ENCODE results near the gene C2orf72.

GRCh38 chr2:231050018-231050901 lies 12.9 kb downstream of the C2orf72 start:
- TF ChIP-seq GATA2 (IDR thresholded peaks at IDR 0.05; ENCODE audit: insufficient read depth, insufficient read length, low read depth, low read length) (no peak), CTCF (IDR thresholded peaks at IDR 0.05; ENCODE audit: extremely low read depth in 1 of 2, insufficient read depth in 1 of 2, low read depth in 1 of 2, low read length in 2 of 2) (no peak), EZH2 (IDR thresholded peaks at IDR 0.05; ENCODE audit: borderline replicate concordance, low read depth, low read length, severe bottlenecking) (no peak), MYC (IDR thresholded peaks at IDR 0.05; ENCODE audit: low read depth, low read length) (no peak), POLR2A (IDR thresholded peaks at IDR 0.05; ENCODE audit: low read depth, low read length) (no peak)

Measured in endothelial cell of umbilical vein (primary cell).